ENCODE measurements around the gene LIPG. TPM values are rescaled to one million over a fixed set of nuclear protein-coding genes. Genes with fewer than 3 reads are reported as not detected.

The LIPG gene
- total and polyA plus RNA-seq, 2 of the 13 experiments (the other 11 are each of a cell fraction or from before 2014, with no cell fraction given): 0.96 to 10.8 TPM

DNA sequence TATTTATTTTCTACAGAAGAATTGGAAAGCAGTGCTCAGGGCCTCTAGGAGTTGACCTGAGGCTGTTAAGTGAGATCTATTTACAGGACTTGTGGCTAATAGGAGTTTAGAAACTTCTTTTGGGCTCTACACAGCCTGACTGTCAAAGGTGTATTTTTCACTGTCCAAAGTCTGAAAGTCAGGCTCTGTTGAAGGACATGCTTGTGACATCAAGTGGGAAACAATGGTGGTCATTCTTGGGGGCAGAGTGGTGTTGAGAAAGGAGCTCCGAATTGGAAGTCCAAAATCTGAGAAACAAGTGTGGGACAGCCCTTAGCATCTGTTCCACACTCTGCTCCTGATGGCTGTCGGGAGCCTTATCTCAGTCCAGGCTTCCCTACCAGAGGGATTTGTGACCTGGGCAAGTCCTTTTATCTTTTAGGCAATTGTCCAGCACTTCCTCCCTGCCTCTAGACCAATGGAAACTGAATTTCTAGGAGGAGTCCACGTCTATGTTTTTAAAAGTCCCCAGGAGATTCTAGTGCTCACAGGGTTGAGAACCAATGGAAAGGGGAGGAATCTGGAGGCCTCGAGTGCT, 76.4 kb downstream of the LIPG start (continued):
- TF ChIP-seq FOSL1 (CRISPR knock-in tag; IDR thresholded peaks at IDR 0.05; ENCODE audit: borderline replicate concordance) (no peak), ZNF256 (CRISPR knock-in tag; conservative IDR thresholded peaks at IDR 0.05) (no peak), ZBTB7A (CRISPR knock-in tag; IDR thresholded peaks at IDR 0.05) (no peak), SIN3A (IDR thresholded peaks at IDR 0.05; ENCODE audit: borderline replicate concordance, low read depth, low read length) (no peak), ZNF383 (CRISPR knock-in tag; IDR thresholded peaks at IDR 0.05; ENCODE audit: borderline replicate concordance) (0 out of 2 replicates have a peak, but pooled peaks have one; percentile 49), RFX5 (IDR thresholded peaks at IDR 0.05; ENCODE audit: low read depth, low read length) (no peak), ZNF546 (CRISPR knock-in tag; conservative IDR thresholded peaks at IDR 0.05) (no peak), KDM6A (CRISPR knock-in tag; IDR thresholded peaks at IDR 0.05; ENCODE audit: low read depth) (peak; percentile 44; the same call in 1 of the 2 replicates), SOX13 (IDR thresholded peaks at IDR 0.05) (peak; percentile 70), SOX13 (CRISPR knock-in tag; conservative IDR thresholded peaks at IDR 0.05 in 1 of 2, IDR thresholded peaks at IDR 0.05 in 1 of 2) (peak in 1 of 2 experiments; percentile 91; a peak in 2 of 4 replicates)
- TF ChIP-seq, protein P1, sequence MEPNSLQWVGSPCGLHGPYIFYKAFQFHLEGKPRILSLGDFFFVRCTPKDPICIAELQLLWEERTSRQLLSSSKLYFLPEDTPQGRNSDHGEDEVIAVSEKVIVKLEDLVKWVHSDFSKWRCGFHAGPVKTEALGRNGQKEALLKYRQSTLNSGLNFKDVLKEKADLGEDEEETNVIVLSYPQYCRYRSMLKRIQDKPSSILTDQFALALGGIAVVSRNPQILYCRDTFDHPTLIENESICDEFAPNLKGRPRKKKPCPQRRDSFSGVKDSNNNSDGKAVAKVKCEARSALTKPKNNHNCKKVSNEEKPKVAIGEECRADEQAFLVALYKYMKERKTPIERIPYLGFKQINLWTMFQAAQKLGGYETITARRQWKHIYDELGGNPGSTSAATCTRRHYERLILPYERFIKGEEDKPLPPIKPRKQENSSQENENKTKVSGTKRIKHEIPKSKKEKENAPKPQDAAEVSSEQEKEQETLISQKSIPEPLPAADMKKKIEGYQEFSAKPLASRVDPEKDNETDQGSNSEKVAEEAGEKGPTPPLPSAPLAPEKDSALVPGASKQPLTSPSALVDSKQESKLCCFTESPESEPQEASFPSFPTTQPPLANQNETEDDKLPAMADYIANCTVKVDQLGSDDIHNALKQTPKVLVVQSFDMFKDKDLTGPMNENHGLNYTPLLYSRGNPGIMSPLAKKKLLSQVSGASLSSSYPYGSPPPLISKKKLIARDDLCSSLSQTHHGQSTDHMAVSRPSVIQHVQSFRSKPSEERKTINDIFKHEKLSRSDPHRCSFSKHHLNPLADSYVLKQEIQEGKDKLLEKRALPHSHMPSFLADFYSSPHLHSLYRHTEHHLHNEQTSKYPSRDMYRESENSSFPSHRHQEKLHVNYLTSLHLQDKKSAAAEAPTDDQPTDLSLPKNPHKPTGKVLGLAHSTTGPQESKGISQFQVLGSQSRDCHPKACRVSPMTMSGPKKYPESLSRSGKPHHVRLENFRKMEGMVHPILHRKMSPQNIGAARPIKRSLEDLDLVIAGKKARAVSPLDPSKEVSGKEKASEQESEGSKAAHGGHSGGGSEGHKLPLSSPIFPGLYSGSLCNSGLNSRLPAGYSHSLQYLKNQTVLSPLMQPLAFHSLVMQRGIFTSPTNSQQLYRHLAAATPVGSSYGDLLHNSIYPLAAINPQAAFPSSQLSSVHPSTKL (CRISPR knock-in tag; IDR thresholded peaks at IDR 0.05): no peak; the same call in 1 of the 2 replicates
- TF ChIP-seq, protein P2, sequence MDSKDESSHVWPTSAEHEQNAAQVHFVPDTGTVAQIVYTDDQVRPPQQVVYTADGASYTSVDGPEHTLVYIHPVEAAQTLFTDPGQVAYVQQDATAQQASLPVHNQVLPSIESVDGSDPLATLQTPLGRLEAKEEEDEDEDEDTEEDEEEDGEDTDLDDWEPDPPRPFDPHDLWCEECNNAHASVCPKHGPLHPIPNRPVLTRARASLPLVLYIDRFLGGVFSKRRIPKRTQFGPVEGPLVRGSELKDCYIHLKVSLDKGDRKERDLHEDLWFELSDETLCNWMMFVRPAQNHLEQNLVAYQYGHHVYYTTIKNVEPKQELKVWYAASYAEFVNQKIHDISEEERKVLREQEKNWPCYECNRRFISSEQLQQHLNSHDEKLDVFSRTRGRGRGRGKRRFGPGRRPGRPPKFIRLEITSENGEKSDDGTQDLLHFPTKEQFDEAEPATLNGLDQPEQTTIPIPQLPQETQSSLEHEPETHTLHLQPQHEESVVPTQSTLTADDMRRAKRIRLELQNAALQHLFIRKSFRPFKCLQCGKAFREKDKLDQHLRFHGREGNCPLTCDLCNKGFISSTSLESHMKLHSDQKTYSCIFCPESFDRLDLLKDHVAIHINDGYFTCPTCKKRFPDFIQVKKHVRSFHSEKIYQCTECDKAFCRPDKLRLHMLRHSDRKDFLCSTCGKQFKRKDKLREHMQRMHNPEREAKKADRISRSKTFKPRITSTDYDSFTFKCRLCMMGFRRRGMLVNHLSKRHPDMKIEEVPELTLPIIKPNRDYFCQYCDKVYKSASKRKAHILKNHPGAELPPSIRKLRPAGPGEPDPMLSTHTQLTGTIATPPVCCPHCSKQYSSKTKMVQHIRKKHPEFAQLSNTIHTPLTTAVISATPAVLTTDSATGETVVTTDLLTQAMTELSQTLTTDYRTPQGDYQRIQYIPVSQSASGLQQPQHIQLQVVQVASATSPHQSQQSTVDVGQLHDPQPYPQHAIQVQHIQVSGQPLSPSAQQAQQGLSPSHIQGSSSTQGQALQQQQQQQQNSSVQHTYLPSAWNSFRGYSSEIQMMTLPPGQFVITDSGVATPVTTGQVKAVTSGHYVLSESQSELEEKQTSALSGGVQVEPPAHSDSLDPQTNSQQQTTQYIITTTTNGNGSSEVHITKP (CRISPR knock-in tag; IDR thresholded peaks at IDR 0.05; ENCODE audit: low read depth): no peak
- TF ChIP-seq, protein P3, sequence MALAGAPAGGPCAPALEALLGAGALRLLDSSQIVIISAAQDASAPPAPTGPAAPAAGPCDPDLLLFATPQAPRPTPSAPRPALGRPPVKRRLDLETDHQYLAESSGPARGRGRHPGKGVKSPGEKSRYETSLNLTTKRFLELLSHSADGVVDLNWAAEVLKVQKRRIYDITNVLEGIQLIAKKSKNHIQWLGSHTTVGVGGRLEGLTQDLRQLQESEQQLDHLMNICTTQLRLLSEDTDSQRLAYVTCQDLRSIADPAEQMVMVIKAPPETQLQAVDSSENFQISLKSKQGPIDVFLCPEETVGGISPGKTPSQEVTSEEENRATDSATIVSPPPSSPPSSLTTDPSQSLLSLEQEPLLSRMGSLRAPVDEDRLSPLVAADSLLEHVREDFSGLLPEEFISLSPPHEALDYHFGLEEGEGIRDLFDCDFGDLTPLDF (CRISPR knock-in tag; IDR thresholded peaks at IDR 0.05): no peak
- TF ChIP-seq, protein P4, sequence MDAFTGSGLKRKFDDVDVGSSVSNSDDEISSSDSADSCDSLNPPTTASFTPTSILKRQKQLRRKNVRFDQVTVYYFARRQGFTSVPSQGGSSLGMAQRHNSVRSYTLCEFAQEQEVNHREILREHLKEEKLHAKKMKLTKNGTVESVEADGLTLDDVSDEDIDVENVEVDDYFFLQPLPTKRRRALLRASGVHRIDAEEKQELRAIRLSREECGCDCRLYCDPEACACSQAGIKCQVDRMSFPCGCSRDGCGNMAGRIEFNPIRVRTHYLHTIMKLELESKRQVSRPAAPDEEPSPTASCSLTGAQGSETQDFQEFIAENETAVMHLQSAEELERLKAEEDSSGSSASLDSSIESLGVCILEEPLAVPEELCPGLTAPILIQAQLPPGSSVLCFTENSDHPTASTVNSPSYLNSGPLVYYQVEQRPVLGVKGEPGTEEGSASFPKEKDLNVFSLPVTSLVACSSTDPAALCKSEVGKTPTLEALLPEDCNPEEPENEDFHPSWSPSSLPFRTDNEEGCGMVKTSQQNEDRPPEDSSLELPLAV (CRISPR knock-in tag; conservative IDR thresholded peaks at IDR 0.05; ENCODE audit: low read depth): no peak
- TF ChIP-seq, protein P5, sequence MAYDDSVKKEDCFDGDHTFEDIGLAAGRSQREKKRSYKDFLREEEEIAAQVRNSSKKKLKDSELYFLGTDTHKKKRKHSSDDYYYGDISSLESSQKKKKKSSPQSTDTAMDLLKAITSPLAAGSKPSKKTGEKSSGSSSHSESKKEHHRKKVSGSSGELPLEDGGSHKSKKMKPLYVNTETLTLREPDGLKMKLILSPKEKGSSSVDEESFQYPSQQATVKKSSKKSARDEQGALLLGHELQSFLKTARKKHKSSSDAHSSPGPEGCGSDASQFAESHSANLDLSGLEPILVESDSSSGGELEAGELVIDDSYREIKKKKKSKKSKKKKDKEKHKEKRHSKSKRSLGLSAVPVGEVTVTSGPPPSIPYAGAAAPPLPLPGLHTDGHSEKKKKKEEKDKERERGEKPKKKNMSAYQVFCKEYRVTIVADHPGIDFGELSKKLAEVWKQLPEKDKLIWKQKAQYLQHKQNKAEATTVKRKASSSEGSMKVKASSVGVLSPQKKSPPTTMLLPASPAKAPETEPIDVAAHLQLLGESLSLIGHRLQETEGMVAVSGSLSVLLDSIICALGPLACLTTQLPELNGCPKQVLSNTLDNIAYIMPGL (CRISPR knock-in tag; IDR thresholded peaks at IDR 0.05; ENCODE audit: borderline replicate concordance in 1 of 2, low read depth in 1 of 2): no peak
- TF ChIP-seq, protein P6, sequence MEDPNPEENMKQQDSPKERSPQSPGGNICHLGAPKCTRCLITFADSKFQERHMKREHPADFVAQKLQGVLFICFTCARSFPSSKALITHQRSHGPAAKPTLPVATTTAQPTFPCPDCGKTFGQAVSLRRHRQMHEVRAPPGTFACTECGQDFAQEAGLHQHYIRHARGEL (CRISPR knock-in tag; IDR thresholded peaks at IDR 0.05): no peak
